ENCODE results near the gene MAP6.

MAP6 gene

DNA sequence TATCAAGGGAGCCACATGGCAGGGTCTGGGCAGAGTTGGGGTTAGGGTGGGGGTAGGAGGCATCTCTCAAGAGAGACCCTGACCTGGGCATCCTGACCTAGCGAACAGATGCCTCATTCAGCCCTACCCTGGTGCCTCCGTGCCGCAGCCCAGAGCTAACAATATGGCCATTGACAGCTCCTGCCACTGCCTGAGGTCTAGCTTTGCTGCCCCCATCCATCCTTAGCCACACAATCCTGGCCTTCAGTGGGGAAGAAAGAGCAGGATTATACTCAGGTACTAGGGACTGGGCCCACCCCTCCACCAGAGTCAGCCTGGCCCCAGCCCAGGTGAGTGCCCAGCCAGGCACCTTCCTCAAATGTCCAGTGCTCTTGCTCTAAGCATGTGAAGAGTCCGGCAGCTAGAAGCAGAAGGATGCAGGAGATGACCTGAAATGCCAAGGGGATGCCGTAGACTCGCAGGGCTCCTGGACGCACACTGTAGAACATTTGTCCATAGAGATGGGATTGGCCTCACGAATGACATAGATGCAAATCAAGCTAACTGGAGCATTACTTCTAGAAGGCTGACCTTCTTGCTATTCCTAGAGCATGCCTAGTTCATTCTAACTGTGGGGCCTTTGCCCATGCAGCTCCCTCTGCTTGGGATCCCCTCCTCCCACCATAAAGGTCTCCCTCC, 120.1 kb downstream of the MAP6 start:
- no peak for DNase-seq (ENCODE audit: low spot score)

DNA sequence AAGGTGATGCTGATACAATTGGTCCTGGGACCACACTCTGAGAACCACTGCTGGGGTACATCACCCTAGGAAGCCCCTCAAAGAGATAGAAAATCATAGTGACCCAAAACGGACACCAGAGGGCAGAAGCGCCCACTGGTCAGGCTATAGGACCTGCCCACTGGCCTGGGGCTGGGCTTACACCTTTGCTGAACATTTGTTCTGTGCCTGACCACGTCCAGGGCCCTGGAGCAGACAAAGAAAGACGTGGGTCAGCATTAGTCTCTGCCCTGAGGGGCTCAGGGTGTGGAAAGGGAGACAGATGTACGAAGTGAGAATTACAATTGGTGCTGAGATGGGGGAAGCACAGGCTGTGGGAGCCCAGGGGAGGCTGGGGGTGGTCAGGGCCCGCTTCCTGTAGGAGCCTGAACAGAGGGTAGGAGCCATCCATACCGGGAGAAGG, 121.2 kb downstream of the MAP6 start:
- DNase-seq (ENCODE audit: low spot score): peak; percentile 87

DNA sequence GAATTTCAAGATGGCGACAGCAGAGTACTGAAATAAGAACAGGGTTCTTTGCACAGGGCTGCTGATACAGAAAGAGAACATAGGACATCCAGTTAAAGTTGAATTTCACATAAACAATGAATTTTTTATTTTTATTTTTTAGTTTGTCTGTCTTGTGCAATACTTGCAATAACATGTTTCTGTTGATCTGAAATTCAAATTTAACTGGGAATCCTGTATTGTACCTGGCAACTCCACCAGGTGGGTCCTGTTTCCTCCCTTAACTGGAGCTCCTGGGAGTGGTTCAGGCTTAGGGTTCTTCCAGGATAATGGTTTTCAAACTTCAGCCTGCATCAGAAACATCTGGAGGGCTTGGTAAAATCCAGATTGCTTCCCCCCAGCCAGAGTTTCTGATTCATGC, 121.7 kb downstream of the MAP6 start:
- no peak for DNase-seq (ENCODE audit: low spot score)

DNA sequence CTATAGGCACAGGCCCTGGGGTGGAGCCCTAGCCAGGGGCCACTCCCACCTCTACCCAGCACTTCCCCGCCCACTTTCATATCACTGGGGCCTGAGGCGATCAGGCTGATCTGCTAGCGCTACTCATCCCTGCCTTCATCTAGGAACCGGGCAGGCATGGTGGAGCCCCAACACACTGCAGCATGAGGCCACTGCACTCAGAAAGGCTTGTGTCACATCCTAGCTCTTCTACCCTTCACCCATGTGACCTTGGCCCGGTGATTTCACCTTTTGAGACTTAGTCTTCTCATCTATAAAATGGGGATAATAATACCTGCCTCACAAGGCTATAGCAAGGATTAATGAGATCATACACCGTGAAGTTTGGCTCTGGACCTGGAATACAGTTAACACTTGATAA, 125.0 kb downstream of the MAP6 start:
- DNase-seq (ENCODE audit: low spot score): no peak

DNA sequence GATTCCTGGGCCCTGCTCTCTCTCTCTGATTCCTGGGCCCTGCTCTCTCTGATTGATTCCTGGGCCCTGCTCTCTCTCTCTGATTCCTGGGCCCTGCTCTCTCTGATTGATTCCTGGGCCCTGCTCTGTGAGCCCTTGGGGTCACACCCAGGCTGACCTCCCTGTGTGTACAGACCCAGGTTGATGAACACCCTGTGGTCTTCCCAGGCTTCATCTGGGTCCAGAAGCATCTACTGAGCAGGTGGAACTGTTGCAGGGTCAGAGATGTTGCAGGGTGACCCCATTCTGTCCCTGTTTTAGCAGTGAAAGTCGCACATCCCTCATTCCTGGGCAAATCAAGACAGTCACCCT, 126.8 kb downstream of the MAP6 start:
- DNase-seq (ENCODE audit: low spot score): no peak

DNA sequence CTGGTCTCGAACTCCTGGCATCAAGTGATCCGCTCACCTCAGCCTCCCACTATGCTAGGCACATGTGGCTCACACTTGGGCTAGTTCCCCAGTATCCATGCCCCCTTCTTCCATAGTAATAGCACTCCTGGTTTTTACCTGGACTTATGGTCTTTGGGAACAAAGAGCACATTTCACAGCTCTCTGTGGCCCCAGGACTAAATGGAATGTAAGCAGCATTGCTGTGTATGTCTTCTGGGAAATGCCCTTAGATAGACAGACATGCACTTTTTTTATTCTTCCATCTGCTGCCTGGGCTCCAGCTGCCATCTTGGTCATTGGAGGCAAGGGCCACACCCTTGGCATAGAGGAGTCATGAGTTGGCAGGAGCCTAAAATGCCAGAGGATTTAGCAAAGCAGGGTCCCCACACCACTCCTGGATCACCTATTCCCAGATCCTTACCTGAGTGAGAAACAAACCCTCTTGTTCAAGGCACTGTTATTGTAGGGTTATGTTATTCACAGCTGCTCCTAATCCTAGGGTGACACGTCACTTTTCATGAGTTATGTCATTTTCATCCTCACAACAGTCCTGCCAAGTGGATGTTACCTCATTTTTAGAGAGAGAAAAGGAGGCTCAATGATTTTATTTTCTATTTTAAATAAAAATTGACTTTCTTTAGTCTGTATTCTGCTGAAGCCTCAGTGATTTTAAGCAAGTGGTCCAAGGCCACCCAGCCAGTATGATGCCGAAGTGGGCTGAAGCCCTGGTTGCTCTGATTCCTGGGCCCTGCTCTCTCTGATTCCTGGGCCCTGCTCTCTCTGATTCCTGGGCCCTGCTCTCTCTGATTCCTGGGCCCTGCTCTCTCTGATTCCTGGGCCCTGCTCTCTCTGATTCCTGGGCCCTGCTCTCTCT, 127.4 kb downstream of the MAP6 start:
- no peak for DNase-seq (ENCODE audit: low spot score)

DNA sequence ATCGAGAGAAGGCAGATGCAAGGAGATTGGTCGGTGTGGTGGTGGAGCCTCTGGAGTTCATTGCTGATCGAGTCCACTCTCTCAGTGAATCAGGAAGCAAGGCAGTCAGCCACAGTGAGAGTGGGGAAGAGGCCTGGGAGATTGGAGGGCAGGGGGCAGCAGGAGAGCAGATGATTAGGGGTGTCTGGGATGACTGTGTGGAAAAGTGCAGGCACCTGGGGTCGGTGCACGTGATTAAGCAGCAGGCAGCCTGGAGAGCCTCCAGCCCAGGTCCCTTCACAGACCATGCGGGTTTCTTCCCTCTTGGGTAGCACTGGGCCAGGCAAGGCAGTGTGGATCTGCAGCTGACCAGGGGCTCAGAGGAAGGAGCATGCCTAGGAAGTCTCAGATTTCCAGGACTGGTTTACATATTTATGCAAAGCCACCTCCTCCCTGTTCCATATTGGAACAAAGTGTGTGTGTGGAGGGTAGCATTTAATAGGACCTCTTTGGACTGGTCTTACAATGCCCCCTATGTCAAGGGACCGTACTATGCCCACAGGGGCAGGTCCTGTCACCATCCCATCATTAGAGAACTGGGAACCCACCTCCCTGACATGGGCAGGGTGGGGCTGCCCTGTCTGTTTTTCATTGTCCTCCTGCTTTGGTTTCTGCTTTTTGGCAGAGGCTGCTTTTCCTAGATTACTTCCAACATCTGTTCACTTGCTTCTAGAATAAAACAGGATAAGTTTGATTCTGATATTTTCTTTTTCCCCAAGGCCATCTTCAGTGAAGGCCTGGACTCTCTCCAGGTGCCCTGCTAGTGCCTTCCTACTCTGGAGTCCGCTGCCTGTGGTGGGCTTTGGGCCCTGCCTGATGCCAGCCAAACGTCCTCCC, 129.1 kb downstream of the MAP6 start:
- DNase-seq (ENCODE audit: low spot score): no peak

DNA sequence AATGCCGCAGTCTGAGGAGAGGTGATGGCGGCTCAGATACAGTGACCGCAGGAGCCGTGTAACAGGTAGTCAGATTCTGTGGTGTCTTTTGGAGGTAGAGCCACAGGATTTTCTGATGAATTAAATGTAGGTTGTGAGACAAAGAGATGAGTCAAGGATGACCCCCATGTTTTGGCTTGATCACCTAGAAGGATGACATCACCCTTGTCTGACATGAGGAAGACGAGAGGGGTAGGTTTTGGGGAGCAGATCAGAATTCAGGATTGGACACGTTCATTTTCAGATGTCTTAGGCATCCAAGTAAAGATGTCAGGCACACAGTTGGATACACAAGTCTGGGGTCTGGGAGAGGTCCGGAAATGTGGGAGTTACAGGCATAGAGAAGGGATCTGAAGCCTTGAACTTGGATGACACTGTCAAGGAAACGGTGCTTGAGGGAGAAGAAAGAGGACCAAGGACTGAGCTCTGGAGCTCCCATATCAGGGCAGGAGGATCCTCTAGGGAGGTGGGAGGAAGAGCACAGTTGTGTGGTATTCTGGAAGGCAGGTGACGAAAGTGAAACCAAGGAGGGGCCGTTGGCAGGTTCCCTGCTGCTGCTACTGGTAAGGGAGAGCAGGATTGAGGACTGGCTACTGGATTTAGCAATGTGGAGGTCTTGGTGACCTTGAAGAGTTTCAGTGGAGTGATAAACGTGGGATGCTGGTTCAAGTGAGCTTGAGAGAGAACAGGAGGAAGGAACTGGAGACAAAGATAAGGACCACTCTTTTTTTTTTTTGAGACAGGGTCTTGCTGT, 130.5 kb downstream of the MAP6 start:
- no peak for DNase-seq (ENCODE audit: low spot score)

DNA sequence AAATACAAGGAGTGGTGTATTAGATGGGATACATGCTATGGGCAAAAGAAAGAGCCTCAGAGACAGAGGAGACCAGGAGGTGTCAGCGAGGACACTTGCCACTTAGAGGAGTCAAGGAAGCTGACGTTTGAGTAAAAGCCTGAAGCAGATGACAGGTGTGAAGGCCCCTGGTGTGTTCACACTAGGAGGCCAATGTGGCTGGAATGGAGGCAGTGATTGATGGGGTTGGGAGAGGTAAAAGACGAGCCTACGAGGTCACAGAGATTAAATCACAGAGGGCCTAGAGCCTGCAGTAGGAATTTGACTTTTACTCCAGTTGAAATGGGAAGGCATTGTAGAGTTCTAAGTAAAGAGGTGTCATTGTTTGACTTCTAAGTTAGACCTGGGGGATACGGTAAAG, 131.1 kb downstream of the MAP6 start:
- no peak for DNase-seq (ENCODE audit: low spot score)

Data from HuH-7 (cell line).